Stomach smooth muscle (tissue), 2 donors: ENCODE measurements around the gene CCND1.

Experiments used
- H3K27ac ChIP-seq: one replicate; pipeline ENCODE4 v1.7.0; 2013; ENCODE audit warnings: mild to moderate bottlenecking, low read length, inconsistent platforms
- H3K27me3 ChIP-seq, 2 donors: one replicate each; pipeline ENCODE4 v1.7.0; 2013; ENCODE audit warnings: low read length in 2 of 2; ENCODE audit not compliant: insufficient read depth in 2 of 2, control insufficient read depth in 1 of 2
- H3K36me3 ChIP-seq, 2 donors: one replicate each; pipeline ENCODE4 v1.7.0; 2013; ENCODE audit warnings: low read length in 2 of 2; ENCODE audit not compliant: control insufficient read depth in 2 of 2, insufficient read depth in 2 of 2
- H3K4me1 ChIP-seq: one replicate; pipeline ENCODE4 v1.7.0; 2013; ENCODE audit warnings: low read length; ENCODE audit not compliant: control insufficient read depth, insufficient read depth
- H3K4me3 ChIP-seq, 2 donors: one replicate each; pipeline ENCODE4 v1.7.0; 2013; ENCODE audit warnings: low read length in 2 of 2
- H3K9ac ChIP-seq, 2 donors: one replicate each; pipeline ENCODE4 v1.7.0; 2013; ENCODE audit warnings: low read length in 2 of 2, mild to moderate bottlenecking in 1 of 2
- H3K9me3 ChIP-seq, 2 donors: one replicate each; pipeline ENCODE4 v1.7.0; 2013; ENCODE audit warnings: low read length in 2 of 2; ENCODE audit not compliant: control insufficient read depth in 2 of 2
- donor health status: healthy.
- donor health status: Pancreatic carcinoma.

CCND1 gene

DNA sequence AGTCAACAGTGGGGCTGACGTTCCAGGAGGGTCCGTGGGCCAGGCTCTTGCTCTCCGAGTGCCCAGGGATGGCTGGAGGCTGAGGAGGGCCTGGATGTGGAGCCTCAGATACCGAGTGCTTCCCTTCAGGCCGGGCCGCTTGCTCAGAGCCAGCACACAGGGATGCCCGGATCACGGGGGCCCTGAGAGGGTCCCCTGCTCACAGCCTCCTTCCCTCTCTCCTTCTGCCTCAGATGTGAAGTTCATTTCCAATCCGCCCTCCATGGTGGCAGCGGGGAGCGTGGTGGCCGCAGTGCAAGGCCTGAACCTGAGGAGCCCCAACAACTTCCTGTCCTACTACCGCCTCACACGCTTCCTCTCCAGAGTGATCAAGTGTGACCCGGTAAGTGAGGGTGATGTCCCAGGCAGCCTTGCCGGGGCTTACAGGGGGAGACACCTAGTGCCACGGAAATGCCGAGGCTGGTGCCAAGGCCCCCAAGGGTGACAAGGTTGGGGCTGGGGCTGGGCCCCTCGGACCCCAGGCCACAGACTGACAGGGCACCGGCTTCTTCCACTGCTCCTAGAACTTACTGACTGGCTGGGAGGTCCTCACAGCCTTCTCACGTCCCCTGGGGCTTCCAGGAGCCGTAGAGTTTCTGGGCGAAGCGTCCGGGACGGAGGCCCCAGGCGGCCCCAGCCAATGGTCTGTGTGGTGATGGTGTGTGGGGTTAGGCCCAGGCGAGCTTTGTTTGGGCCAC is 7.0 kb downstream of the CCND1 start:
- peaks cover 6 to 11% of the 10 kb centered on the region in 2 donors for H3K36me3 ChIP-seq
- H3K27me3 ChIP-seq = peaks cover 9 to 14% of the 10 kb centered on the region in 2 donors
- H3K27ac ChIP-seq = no peak overlapping the region
- peaks cover 30% of the 10 kb centered on the region for H3K4me1 ChIP-seq
- H3K4me3 ChIP-seq = no peak overlapping the region
- no peak overlapping the region for H3K9ac ChIP-seq
- H3K9me3 ChIP-seq = no peaks in the 10 kb centered on the region

DNA sequence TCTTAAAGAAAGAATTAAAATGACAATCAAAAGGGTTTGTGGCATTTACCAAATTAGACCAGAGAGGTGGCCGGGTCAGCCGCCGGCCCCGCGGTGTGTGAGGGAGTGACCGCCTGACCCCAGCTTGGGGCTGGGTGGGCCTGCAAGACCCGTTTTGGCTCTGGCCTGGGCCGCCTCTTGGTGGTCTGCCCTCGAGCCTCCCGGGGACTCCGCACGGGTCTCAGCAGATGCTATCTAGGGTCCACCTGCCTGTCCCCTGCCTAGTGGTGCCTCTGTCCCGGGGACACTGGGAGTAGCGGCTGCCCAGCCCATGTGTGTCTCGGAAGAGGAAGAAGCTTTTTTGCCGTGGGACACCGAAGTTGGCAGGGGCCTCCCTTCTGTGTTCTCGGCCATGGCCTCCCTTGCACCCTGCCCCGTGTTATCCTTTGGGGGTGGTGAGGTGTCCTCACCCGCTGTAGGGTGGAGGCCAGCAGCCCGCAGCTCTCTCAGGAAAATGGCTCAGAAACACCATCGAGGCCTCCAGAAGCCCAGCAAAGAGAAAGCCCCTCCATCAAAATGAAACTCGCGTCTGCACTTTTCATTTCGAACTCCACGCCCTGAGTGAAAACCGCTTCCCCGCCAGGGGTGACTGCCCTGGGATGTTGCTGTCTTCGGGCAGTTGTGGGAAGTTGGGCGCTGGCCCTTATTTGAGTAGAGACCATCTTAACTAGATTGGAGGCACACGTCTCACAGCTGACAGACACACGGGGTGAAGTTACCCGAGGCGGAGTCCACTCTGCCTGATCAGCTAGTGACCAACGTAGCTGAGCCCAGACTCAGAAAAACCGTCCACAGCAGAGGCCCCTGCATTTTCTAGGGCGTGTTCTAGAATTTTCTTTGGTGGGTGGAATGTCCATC is 8.0 kb downstream of the CCND1 start:
- peaks cover 8 to 11% of the 10 kb centered on the region in 2 donors for H3K36me3 ChIP-seq
- peaks cover 20% of the 10 kb centered on the region for H3K4me1 ChIP-seq
- H3K27ac ChIP-seq = no peak overlapping the region
- no peak overlapping the region for H3K4me3 ChIP-seq
- peaks cover 8% of the 10 kb centered on the region in 2 donors for H3K27me3 ChIP-seq
- H3K9me3 ChIP-seq = no peaks in the 10 kb centered on the region
- no peak overlapping the region for H3K9ac ChIP-seq

DNA sequence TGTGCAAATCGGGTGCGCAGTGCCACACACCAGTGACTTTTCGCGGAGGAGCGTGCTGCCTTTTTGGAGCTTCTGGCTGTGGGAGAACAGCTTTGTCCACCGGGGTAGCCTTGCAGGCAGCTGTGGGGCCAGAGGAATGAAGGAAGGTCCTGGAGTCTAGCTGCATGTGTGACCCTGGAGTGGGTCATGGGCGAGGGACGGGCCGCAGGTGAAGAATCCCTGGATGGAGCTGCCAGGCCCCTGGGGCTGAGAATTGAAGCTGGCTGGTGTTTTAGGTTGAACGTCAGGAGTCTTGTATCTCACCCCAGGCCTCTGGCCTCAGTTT is 8.6 kb downstream of the CCND1 start:
- Histone ChIP-seq H3K27ac (no peak overlapping the region), H3K27me3 (peaks cover 6 to 8% of the 10 kb centered on the region in 2 donors), H3K36me3 (peaks cover 8 to 11% of the 10 kb centered on the region in 2 donors), H3K9ac (no peak overlapping the region), H3K4me3 (no peak overlapping the region), H3K9me3 (no peaks in the 10 kb centered on the region), H3K4me1 (peaks cover 14% of the 10 kb centered on the region)

DNA sequence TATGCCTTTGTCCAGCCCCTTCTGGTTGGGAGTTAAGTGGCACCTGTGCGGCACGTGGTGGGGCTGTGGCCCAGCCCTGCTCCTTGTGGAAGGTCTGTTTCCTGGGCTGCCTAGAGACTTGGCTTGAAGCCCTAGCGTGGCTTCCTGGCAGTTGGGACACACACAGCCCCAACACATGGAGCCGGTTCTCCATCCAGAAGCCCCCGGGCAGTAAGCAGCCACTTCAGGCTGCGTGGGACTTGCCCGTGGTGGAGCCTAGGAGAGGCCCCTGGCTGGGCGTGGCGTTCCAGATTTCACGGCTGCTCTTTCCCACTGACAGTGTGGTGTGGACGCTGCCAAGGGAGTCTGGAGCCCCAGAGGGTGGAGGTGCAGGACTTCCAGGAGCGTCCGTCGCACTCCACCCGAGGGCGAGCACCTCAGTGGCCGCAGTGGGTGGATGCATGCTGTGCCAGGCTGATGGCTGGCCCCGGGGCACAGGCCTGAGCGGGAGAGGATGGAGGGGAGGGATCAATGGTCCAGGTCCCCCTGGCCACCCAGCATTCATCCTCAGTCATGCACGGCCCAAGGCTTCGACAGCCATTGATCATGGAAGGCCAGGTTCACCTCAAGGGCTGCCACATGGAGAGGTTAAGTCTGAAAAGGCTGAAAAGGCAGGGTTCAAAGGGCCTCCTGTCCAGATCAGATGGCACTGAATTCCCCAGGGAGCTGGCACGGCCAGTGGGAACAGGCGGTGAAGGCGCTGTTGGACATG is 9.3 kb downstream of the CCND1 start:
- Histone ChIP-seq H3K4me3 (no peak overlapping the region), H3K36me3 (peaks cover 8 to 11% of the 10 kb centered on the region in 2 donors), H3K27ac (no peak overlapping the region), H3K9ac (no peak overlapping the region), H3K27me3 (peaks cover 2 to 3% of the 10 kb centered on the region in 2 donors), H3K4me1 (peaks cover 7% of the 10 kb centered on the region), H3K9me3 (no peaks in the 10 kb centered on the region)

DNA sequence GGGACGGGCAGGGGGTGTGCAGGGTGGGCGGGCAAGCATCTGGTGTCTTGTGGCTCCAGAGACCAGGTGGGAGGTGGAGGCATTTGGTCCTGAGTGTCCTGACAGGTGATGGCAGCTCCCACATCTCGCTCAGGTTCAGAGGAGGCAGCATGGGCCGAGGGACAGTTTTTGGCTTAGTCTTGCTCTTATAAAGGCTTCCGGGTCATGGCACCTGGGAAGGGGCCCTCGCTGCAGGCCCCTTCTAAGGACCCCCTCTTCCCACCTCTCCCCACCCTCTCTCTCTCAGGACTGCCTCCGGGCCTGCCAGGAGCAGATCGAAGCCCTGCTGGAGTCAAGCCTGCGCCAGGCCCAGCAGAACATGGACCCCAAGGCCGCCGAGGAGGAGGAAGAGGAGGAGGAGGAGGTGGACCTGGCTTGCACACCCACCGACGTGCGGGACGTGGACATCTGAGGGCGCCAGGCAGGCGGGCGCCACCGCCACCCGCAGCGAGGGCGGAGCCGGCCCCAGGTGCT is 9.9 kb downstream of the CCND1 start:
- H3K9ac ChIP-seq = no peak overlapping the region
- no peak overlapping the region for H3K4me3 ChIP-seq
- peaks cover 8 to 11% of the 10 kb centered on the region in 2 donors for H3K36me3 ChIP-seq
- peaks cover 0 to 2% of the 10 kb centered on the region in 2 donors for H3K27me3 ChIP-seq
- no peak overlapping the region for H3K27ac ChIP-seq
- H3K4me1 ChIP-seq = peaks cover 2% of the 10 kb centered on the region
- H3K9me3 ChIP-seq = no peaks in the 10 kb centered on the region

DNA sequence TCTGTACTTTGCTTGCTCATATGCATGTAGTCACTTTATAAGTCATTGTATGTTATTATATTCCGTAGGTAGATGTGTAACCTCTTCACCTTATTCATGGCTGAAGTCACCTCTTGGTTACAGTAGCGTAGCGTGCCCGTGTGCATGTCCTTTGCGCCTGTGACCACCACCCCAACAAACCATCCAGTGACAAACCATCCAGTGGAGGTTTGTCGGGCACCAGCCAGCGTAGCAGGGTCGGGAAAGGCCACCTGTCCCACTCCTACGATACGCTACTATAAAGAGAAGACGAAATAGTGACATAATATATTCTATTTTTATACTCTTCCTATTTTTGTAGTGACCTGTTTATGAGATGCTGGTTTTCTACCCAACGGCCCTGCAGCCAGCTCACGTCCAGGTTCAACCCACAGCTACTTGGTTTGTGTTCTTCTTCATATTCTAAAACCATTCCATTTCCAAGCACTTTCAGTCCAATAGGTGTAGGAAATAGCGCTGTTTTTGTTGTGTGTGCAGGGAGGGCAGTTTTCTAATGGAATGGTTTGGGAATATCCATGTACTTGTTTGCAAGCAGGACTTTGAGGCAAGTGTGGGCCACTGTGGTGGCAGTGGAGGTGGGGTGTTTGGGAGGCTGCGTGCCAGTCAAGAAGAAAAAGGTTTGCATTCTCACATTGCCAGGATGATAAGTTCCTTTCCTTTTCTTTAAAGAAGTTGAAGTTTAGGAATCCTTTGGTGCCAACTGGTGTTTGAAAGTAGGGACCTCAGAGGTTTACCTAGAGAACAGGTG is 11.1 kb downstream of the CCND1 start:
- H3K27me3 ChIP-seq = no peaks in the 10 kb centered on the region
- H3K9ac ChIP-seq = no peak overlapping the region
- H3K9me3 ChIP-seq = no peaks in the 10 kb centered on the region
- H3K4me1 ChIP-seq = no peaks in the 10 kb centered on the region
- H3K4me3 ChIP-seq = no peak overlapping the region
- peaks cover 8 to 11% of the 10 kb centered on the region in 2 donors for H3K36me3 ChIP-seq
- H3K27ac ChIP-seq = no peak overlapping the region

DNA sequence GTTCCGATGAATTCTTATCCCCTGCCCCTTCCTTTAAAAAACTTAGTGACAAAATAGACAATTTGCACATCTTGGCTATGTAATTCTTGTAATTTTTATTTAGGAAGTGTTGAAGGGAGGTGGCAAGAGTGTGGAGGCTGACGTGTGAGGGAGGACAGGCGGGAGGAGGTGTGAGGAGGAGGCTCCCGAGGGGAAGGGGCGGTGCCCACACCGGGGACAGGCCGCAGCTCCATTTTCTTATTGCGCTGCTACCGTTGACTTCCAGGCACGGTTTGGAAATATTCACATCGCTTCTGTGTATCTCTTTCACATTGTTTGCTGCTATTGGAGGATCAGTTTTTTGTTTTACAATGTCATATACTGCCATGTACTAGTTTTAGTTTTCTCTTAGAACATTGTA is 12.0 kb downstream of the CCND1 start:
- H3K36me3 ChIP-seq = peaks cover 8 to 11% of the 10 kb centered on the region in 2 donors
- no peak overlapping the region for H3K4me3 ChIP-seq
- no peaks in the 10 kb centered on the region for H3K27me3 ChIP-seq
- H3K9ac ChIP-seq = no peak overlapping the region
- no peak overlapping the region for H3K27ac ChIP-seq
- no peaks in the 10 kb centered on the region for H3K4me1 ChIP-seq
- no peaks in the 10 kb centered on the region for H3K9me3 ChIP-seq

DNA sequence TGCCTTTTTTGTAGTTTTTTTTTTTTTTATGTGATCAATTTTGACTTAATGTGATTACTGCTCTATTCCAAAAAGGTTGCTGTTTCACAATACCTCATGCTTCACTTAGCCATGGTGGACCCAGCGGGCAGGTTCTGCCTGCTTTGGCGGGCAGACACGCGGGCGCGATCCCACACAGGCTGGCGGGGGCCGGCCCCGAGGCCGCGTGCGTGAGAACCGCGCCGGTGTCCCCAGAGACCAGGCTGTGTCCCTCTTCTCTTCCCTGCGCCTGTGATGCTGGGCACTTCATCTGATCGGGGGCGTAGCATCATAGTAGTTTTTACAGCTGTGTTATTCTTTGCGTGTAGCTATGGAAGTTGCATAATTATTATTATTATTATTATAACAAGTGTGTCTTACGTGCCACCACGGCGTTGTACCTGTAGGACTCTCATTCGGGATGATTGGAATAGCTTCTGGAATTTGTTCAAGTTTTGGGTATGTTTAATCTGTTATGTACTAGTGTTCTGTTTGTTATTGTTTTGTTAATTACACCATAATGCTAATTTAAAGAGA is 12.5 kb downstream of the CCND1 start:
- Histone ChIP-seq H3K27me3 (no peaks in the 10 kb centered on the region), H3K4me3 (no peak overlapping the region), H3K27ac (no peak overlapping the region), H3K36me3 (peaks cover 8 to 11% of the 10 kb centered on the region in 2 donors), H3K4me1 (no peaks in the 10 kb centered on the region), H3K9me3 (no peaks in the 10 kb centered on the region), H3K9ac (no peak overlapping the region)

DNA sequence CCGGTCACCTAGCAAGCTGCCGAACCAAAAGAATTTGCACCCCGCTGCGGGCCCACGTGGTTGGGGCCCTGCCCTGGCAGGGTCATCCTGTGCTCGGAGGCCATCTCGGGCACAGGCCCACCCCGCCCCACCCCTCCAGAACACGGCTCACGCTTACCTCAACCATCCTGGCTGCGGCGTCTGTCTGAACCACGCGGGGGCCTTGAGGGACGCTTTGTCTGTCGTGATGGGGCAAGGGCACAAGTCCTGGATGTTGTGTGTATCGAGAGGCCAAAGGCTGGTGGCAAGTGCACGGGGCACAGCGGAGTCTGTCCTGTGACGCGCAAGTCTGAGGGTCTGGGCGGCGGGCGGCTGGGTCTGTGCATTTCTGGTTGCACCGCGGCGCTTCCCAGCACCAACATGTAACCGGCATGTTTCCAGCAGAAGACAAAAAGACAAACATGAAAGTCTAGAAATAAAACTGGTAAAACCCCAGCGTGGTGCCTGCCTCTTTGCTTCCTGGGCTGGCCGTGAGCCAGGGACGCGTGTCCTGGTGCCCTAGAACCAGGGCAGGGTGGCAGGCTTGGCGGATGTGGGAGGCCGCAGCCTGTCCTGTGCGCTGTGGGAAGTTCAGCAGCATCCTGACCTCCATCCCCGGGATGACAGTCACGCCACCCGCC is 13.2 kb downstream of the CCND1 start:
- H3K27me3 ChIP-seq = no peaks in the 10 kb centered on the region
- H3K4me3 ChIP-seq = no peak overlapping the region
- peaks cover 8 to 11% of the 10 kb centered on the region in 2 donors for H3K36me3 ChIP-seq
- H3K27ac ChIP-seq = no peak overlapping the region
- no peak overlapping the region for H3K9ac ChIP-seq
- no peaks in the 10 kb centered on the region for H3K9me3 ChIP-seq
- H3K4me1 ChIP-seq = no peaks in the 10 kb centered on the region
